HL-60 (cell line): Measurements from ENCODE around the gene CALM1.

Source experiments
- CTCF ChIP-seq: IDR thresholded peaks from one replicate; pipeline ENCODE4 v1.5.1; 2011; ENCODE audit warnings: low read length, control low read depth, inconsistent platforms; ENCODE audit not compliant: insufficient read depth
- GABPA ChIP-seq: IDR thresholded peaks from 2 replicates; pipeline ENCODE4 v1.6.1; 2012; ENCODE audit warnings: low read depth
- POLR2AphosphoS5 ChIP-seq: IDR thresholded peaks from 2 replicates; pipeline ENCODE4 v1.6.1; 2012; ENCODE audit warnings: low read depth
- REST ChIP-seq: IDR thresholded peaks from 2 replicates; pipeline ENCODE4 v1.6.1; 2012; ENCODE audit warnings: low read depth; ENCODE audit not compliant: insufficient replicate concordance
- SPI1 ChIP-seq: IDR thresholded peaks from 2 replicates; pipeline ENCODE4 v1.6.1; 2012; ENCODE audit warnings: low read depth, mild to moderate bottlenecking, borderline replicate concordance

DNA sequence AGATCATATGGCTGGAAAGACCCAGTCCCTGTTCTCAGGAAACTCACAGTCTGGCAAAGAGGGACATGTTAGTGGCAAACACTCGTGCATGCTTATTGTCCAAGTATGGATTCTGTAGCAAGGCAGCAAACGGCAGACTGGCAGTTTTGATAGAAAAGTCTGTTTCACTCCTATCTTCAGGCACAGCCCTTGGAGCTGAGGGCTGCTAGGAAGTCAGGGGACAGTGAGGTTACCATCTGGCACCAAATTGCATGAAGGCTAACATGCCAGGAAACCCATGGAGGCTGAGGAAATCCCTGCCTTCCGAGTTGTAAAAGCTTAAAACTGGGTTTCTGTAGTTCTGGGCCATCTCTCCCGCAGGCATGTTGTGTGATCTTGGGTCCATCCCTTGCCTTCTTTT lies 32.9 kb downstream of the CALM1 start:
- no peak for TF ChIP-seq CTCF
- TF ChIP-seq POLR2AphosphoS5 = no peak
- TF ChIP-seq GABPA = no peak
- TF ChIP-seq REST = no peak
- no peak for TF ChIP-seq SPI1
